IPS-NIHi11 (cell line): ENCODE data around the gene SEMA3A.
A peak's percentile ranks its signal among the peaks of the same experiment; 100 is the strongest.
"Not testable (repeated sequence)": the region's sequence is repeated elsewhere in the genome, so short reads cannot be mapped to it uniquely, and the experiment has no call there.

Source experiments
- DNase-seq: peaks from one replicate; pipeline ENCODE4 v3.0.0; 2012; ENCODE audit warnings: mixed read lengths, low spot score

SEMA3A gene

DNA sequence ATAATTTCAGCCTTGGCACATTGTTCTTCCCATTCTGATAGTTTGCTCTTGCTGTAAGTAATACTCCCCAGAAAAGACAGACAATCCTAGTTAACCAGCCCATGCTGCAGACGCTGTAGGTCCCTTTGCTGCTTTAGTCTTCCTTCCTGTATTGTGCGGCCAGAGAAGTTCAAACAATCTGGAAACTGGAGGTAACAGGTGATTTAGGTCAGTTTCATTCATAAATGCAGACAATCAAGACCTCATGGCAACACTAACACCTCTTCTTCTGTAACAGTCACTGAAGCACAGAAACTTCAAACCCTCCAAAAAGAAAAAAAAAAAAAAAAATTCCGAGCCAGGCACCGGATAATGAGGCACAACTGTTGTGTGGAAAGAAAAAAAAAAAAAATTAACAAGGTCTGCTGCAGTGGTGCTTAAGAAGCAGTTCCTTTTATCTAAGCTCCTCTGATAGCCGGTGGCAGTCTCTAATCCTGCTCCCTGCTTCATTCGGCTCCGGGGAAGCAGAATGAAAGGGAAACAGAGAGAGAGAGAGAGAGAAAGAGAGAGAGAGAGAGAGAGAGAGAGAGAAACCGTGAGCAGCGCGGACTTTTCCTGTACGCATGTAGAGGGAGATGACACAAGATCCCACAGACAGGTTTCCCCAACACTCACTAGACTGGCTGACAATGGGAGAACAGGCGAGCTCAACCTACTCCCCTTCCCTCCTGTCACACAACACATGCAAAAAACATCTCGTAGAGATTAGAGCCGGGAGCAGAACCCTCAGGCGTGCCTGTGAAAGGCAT, at the start of gene SEMA3A:
SEMA3A (minus strand) TSS at position 306 of the 788 bp plus-strand sequence; CDS start at position 103, 203 bp downstream.
- peak; percentile 52 for DNase-seq

DNA sequence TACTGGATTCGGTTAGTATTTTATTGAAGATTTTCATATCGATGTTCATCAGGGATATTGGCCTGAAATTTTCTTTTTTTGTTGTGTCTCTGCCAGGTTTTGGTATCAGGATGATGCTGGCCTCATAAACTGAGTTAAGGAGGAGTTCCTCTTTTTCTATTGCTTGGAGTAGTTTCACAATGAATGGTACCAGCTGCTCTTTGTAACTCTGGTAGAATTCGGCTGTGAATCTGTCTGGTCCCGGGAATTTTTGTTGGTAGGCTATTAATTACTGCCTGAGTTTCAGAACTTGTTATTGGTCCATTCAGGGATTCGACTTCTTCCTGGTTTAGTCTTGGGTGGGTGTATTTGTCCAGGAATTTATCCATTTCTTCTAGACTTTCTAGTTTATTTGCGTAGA, 48.4 kb upstream of the SEMA3A start:
- not testable (repeated sequence) for DNase-seq

DNA sequence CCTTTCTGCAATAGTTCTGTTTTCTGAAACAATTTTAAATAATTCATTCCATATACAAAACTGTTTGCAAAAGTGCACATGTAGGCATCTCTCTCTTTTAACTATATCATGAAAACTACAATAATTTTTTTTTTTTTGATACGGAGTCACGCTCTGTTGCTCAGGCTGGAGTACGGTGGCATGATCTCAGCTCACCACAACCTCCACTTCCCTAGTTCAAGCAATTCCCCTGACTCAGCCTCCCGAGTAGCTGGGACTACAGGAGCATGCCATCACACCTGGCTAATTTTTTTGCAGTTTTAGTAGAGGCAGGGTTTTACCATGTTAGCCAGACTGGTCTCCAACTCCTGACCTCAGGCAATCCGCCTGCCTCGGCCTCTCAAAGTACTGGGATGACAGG, 44.0 kb upstream of the SEMA3A start:
- no peak for DNase-seq

DNA sequence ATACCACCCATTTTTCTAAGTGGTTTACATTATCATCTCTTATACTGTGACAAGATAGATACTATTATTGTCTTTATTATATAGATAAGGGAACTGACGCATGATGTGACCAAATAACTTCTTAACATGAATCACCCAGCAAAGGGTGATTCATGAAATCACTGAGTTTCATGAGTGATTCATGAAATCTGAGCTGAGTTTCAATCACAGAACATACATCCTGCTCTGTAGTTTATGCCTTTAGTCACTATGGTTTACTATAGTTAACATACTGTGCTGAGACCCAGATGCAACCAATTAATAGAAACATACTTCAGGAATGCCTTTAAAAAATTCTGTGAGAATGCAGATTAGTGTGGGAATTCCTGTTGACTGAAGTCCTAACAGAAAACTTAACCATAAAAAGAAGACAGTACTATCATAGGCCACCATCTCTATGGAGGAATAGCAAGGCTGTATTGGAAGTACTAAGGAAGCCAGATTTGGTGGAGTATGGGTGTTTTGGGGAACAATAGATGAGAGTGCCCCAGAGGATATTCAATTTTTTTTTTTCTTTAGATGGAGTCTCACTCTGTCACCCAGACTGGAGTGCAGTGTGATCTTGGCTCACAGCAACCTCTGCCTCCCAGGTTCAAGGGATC, 43.1 kb upstream of the SEMA3A start:
- DNase-seq: no peak

DNA sequence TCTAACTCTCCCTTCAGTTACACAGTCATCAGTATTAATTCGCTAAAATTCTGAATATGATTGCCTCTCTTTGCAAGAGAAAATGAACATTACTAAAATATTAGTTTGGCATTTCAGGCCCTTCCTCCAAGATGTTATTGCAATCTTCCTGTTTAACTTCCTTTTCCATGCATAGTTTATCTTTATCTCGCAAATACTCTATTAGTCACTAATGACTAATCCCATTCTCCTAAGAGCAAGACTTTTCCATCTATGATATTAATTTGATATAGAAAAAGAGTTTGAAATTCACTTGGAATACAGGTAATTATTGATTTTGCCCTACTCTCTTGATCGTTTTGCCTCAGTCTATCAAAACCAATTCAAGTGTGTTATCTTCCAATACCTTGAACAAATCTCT, 41.8 kb upstream of the SEMA3A start:
- no peak for DNase-seq

DNA sequence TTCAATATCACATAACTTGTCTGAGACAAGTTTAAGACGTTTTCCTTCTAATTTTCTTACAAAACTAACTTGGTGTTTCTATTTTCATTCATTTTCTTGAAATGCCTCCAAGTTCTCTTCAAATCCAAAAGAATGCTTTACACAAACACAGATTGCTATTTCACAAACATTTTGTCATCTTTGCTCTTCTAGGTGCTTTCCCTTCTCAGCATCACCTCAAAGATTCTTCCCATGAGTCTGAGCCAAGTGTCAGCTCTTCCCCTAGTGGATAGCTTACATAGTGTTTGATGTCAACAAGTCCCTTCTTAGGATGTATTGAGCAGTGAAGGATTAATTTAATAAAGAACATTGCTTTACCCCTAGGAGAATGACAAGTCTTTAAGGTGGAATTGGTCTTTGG, 38.1 kb upstream of the SEMA3A start:
- no peak for DNase-seq

DNA sequence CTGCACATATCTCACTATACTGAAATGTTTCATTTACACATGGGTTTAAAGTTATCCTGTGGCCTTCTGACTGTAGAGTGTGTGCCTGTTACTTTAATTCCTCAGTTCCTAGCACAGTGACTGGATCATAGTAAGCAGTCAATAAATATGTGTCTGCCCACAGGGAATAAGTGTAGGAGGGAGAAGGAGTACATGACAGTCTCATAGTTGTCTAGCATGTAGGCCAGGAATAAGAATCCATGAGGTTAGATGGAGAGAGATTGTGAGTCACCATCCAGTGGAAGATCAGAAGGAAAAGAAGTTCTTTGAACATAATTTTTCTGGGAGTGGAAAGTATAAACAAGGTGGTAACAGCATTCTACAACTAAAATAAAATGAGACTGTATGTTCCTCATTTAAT, 36.6 kb upstream of the SEMA3A start:
- no peak for DNase-seq

DNA sequence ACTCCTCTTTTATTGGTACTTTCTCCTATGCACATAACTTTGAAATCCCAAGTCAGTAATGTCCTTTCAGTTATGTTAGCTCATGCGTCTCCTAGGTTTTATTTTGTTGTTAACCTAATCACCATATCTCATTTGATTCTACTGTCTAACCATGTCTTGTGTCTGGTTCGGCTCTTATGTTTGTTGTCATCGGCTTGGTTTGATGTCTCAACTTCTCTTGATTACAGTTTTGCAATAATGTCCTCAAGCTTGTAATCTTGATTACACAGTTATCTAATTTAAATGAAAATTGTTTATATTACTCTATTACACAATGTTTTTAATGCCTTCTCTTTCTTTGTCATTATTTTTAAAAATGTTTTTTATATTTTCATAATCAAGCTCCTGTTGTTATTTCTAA, 35.9 kb upstream of the SEMA3A start:
- DNase-seq: no peak

DNA sequence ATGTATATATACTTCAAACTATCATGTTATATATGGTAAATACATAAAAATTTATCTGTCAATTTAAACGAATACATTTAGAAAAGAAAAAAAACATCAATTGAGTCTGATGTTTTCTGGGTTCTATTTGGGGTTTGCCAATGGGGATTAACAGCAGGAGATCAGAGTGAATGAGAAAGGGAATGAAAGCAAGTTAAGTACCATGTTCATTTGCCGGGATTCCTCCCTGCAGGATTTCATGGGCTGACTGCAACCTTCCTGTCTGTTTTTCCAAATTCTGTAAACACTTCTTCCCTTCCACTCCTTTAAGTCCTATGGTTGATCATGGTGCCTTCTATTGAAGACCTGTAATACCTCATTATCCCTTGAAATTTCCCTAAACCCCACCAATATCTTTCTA, 33.9 kb upstream of the SEMA3A start:
- peak; percentile 53 for DNase-seq

DNA sequence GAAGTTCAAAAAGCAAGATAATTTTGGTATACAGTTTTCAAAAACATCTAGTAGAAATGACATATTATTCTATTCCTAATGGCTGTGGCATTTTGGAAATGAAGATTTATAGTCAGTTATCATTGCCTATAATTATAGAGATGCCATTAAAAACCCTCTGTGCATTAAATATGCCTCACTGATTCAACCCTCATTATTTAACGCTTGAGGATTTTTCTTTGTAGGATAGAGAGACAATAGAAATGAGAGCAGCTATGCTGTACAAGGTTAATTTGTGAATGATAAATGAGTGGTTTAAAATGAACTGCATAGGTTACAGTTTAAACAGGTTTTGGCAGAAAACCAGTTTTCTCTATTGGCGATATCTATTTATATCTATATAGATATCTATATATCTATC, 32.2 kb upstream of the SEMA3A start:
- no peak for DNase-seq

DNA sequence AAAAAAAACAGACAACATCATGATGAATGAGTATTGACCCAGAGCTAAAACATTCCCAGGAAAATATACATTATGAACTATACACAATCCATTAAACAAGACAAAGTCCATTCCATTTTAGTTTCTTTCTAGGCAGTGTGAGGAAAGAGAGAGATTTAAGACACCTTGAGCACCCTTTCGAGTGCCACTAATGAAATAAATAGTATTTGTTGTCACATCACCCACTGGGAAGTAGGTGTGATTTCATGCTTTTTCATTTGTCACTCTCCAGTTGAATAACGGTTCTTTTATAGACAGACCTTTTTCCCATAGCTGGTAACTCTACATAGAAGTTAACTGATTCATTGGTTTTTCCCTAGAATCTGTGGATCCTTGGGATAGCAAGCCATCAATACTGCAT, 29.9 kb upstream of the SEMA3A start:
- no peak for DNase-seq

DNA sequence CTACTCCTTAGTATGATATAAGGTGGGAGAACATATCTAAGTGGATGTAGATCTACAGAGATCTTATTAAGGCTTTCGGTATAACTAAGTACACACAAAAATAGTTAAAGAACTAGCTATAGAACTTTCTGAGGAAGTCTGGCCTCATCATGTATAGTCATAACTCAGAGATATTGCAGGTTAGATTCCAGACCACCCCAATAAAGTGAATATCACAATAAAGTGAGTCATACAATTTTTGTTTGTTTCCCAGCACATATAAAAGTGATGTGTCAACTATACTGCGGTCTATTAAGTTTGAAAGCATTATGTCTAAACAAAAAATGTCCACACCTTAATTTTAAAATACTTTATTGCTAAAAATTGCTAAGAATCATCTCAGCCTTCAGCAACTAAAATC, 24.7 kb upstream of the SEMA3A start:
- DNase-seq: no peak

DNA sequence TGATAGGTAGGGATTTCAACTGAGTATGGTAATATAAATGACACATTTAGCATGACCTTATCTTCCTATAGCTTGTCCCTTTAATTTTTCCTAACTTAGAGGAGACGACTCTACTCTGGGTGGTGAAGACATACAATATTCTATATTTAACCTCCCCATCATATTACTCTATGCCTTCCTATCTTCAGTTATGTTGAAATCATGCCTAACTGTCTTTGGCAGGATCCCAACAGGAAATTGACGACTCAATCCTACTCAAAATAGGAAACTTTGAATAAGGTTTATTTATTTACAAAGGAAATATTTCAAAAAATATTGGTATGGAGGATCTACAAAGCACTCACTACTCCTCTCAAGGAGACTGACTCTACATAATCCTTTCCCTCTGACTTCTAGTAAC, 24.1 kb upstream of the SEMA3A start:
- no peak for DNase-seq

DNA sequence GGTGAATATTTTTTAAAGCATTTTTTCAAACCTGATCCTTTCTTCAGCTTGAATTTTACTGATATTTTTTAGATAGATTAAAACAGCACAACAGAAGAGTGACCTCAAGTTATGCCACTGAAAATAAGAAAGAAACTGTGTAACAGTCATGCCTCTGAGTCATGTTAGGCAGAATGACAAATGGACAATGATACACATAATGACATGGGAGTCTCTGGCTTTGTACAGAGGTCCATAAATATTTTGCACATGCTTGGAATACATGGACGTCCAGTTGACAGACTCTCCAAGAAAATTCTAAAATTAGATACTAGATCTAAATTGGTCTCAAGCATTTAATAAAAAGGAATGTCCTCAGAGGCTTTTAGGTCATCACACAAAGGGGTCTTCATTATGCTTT, 21.9 kb upstream of the SEMA3A start:
- DNase-seq: no peak

DNA sequence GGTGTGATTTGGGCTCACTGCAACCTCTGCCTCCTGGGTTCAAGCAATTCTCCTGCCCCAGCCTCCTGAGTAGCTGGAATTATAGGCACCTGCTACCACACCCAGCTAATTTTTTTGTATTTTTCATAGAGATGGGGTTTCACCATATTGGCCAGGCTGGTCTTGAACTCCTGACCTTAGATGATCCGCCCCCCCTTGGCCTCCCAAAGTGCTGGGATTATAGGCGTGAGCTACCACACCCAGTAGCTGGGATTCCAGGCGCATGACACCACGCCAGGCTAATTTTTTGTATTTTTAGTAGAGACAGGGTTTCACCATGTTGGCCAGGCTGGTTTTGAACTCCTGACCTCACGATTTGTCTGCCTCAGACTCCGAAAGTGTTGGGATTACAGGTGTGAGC, 20.2 kb upstream of the SEMA3A start:
- not testable (repeated sequence) for DNase-seq

DNA sequence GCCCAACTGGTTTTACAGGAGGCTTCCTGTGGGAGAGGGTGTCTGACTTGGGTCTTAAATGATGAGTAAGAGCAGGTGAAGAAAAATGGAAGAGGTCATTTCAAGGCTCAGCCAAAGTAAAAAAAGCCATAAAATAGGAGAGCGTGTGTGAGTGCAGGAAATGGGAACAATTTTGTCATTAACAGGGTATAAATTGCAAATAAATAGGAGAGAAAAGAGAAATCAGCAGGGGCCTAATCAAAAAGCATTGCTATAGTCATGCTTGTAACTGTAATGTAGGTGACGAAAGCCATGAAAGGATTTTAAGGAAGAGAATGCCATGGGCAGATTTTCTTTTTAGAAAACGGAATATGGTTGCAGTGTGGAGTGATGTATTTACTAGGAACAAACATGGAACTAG, 15.7 kb upstream of the SEMA3A start:
- no peak for DNase-seq

DNA sequence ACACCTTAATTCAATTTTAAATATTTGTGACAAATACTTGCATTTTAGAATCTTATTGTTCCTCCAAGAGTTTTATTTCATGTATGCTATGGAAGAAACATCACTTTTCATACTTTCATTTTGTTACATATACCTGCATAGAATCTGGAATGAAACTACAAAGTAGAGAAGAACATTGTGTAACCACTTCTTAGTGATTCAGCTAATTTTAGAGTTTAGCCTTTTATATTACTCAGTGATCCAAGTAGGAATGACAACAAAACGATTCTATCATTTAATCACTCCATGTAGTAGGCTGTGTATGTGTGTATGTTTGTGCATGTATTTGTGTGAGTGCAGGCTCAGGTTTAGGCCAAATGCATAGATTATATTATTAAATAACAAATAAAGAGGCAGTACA, 14.4 kb upstream of the SEMA3A start:
- no peak for DNase-seq

DNA sequence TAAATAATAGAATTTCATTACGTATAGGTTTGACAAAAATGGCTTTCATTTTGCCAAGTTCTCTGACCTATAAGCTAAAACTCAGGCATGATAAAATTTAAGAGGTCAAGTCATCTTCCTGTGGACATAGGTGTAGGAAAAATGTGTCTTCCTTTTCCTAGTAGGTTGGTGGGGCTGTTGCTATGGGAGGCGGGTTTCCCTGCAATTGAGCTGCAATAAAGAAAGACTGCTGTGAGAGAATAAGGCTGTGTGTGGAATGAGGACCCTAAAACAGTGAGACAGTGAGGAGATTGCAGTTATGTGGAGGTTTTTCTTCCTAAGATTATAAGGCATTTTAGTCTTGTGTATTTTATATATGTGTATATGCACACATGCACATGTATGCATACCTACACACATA, 13.0 kb upstream of the SEMA3A start:
- no peak for DNase-seq

DNA sequence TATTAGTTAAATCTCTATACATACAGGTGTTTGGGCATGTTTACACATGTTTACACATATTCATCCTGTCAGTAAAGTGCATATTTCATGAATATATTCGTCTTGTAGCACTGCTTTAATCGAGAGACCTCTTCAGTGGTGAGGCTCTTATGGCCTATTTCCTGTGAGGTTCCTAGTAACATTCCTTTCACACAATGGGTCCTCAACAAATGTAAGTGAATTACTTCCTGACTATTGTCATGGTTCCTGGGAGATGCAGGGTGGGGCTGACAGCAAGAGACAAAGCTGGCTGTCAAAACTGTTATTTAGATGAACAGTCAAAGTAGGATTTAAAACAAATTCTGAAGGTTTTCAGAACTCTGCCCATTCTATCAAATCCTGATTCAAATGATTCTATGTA, 12.4 kb upstream of the SEMA3A start:
- peak; percentile 76 for DNase-seq

DNA sequence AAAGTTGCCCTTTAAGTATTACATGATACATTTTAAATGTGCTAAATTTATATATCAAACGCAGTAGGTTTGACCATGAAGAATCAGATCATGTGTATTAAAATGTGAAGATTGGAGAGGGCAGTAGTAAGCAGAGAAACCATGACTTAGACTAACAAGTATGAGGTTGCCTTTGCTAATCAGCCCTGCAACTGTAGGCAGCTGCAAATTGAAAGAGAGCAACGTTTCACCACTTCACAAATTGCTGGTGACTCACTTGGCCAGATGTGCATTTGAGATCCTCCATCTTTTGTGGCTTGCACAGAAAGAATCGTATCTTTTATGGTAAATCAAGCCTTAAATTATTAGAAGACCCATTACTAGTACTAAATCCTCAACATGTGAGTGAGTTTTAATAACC, 10.1 kb upstream of the SEMA3A start:
- no peak for DNase-seq

DNA sequence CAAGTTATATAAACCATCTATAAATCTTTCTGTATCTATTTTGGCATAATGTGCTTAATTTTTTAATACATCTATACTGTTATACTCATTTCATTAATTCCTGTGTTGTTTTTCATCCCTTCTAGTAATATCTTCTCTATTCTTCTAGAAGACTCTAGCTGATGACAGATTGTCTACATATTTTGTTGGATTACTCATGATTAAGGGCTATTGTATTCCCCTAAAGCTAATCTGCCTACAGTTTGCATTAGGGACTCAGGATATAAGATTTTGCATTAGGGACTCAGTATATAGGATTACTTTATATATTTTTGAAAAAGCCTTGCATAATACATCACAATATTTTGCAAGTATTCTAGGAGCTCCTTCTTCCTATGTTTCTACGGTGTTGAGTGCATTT, 8.3 kb upstream of the SEMA3A start:
- no peak for DNase-seq

DNA sequence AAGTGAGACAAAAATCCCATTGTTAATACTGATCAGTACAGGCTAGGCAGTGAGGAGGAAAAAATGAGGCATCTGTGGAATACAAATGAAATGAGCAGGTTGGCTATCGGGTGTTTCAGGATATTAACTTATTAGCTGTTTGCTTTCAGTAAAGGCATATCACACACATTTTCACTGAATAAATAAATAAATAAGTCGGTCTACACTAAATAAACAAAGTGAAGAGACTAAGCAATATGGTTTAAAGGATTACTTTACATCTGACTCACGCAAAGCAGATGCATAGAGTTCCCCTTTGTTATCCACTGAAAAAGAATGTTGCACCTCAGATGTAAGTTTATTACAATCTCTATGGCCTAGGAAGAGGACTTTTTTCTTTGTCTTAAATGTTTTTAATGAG, 6.3 kb upstream of the SEMA3A start:
- DNase-seq: no peak

DNA sequence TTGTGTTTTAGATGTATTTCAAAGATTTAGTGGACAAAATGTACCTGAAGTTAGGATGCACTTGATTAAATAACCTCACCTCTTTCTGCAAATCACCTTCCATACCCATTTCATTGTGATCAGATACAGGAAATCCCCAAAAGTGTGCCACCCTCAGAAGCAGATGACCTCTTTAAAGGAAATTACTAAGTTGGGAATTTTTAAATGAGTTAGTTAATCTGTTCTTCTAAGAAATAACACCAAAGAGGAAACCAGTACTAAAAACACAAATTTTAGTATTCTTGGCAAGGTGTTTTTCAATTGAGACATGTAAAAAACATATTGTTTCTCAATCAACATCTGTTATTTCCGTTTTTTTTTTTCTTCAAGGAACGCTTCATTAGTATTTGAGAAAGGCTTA, 4.6 kb upstream of the SEMA3A start:
- no peak for DNase-seq

DNA sequence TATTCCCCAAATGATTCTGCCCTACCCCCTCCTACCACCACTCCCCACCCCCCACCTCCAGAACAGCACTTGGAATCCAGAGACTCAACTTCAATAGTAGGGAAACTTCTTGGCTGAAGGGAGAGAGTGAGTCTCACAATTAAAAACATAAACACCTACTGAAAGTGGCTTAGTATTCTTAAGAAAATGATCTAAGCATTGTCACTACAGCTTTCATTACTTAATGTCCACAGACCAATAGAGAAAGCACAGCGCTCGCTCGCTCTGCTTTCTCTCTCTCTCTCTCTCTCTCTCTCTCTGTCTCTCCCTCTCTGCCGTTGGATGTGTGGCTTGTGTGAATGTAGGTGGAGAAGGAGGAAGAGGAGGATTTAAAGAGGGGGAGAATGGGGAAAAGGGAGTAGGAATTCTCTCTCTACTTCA, 1.5 kb upstream of the SEMA3A start:
- no peak for DNase-seq
